ENCODE measurements around the gene TSPAN9.

The TSPAN9 gene

GRCh38 chr12:3076730-3077571 lies at the start of gene TSPAN9:
TSS of gene TSPAN9 (plus strand) at chr12:3077379. CDS start at chr12:3201194, 123,815 bp downstream.
- DNase-seq: peak; percentile 68

DNA sequence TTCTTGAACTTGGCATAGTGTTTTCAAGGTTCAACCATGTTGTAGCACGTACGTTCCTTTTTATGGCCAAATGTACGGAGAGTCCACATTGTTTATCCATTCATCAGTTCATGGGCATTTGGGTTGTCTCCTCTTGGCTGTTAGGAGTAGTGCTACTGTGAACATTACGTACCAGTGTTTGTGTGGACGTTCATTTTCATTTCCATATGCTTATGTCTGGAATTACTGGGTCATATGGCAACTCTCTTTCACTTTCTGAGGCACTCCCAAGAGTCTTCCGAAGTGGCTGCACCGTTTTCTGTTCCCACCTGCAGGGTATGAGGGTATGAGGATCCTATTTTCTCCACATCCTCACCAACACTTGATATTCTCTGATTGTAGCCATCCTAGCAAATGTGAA lies 49.1 kb upstream of the TSPAN9 start:
- no peak for DNase-seq

DNA sequence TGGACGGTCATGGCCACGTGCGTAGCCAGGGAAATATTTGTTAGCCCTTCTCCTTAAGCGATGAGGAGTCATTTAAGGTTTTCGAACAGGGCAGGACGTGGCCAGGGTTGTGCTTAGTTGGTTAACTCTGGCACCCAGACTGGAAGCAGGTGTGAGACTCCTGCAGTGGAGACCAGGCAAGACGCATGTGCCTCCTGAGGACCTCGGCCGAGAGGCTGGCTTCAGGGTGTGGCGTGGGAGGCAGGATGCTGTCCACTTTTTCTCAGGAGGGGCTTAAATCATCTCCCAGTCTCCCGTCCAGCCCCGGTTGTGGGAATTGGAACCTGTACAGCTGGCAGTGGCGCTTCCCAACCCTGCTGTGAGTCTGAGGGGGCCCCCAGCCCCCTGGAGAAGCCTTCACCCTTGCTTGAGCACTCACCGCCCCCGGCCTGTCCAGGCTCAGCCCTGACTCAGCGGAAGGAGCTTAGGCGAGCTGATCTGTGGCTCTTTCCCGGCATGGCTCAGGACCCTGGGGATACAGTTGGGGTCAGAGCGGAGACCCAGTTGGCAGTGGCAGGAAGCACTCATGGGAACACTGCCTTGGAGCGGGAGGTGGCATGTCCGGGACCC lies 46.3 kb upstream of the TSPAN9 start:
- DNase-seq: no peak

DNA sequence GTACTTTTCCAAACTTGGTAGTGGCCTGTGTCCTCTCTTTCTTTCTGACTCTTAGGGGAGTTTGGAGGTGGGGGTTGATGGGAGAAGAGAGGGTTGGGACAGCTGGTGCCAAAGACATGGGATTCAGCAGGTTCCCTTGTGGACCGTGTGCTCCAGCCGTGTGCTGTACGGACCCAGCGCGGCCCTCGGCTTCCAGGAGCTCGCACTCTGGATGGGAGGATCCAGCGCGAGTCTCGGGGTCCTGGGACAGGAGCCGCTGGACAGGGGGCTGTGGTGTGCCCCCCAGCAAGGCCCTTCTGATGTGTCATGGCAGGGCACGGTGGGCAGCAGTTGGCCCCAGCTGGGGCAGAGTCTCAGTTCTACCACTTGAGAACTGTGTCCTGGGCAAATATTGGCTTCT lies 45.0 kb upstream of the TSPAN9 start:
- DNase-seq: no peak

DNA sequence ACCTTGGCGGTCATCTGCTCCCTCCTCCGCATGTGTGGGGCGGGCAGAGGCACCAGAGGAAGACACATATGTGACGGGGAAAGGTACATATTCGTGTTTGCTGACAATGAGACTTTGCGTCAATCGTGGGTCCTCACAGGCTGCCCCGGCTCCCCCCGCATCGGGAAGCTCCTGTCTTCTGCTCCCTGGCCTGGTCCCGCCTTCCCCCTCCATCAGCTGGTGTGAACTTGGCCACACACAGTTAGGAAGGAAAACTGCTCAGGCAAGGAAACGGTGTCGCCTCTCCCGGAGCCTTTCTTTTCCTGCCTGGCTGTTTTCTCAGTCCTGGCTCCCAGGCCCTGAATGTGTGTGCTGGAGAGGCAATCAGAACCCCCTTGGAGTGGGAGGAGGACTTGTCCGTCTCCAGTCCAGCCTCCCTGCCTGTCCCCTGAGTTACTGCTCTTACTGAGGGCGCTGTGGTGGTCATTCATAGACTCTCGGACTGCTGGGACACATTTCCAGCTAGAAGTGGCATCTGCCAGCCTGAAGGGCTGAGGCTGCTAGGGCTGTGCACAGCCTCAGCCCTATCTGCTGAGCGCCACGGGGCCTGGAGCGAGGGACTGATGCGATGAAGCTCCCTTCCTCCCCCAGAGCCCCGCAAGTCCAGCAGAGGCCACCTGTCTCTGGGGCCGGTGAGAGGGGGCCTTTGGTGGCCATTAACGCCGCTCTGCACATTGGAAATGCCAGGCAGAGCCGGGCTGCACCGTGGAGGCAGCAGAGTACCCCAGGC lies 44.2 kb upstream of the TSPAN9 start:
- DNase-seq: no peak

DNA sequence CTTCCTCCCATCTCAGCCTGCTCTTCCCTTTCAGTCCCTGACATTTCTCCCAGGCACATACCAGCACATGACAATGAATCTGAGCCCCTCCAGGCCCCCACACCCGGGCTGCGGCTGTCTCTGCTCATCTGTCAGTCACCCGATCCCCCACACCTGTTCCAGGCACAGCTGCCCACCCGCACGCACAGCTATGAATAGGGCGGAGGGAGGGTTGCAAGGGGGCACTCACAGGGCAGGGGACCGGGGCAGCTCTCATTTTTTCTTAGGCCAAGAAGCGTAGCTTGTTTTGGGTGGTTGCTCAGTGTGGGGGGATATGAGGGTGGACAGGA lies 43.7 kb upstream of the TSPAN9 start:
- DNase-seq: no peak

GRCh38 chr12:3034067-3034750 lies 43.0 kb upstream of the TSPAN9 start:
- peak; percentile 68 for DNase-seq

DNA sequence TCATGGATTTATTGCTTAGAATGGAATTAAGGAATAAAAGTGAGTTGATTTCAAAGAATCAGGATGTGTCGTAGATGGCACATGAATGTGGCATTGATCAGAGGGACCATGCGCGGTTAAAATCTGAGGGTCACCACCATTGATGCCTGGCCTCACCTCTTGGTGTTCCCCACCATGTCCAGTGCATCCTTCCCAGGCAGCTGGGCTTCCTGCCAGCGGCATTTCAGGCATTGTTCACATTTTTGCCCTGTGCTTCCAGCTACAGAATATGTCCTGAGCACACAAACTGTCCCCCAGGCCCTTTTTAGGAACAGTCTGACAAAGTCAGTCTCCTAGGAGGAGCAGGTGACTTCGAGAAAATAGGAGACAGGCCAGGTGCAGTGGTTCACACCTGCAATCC lies 42.0 kb upstream of the TSPAN9 start:
- no peak for DNase-seq

GRCh38 chr12:3035815-3036702 lies 41.1 kb upstream of the TSPAN9 start:
- no peak for DNase-seq

DNA sequence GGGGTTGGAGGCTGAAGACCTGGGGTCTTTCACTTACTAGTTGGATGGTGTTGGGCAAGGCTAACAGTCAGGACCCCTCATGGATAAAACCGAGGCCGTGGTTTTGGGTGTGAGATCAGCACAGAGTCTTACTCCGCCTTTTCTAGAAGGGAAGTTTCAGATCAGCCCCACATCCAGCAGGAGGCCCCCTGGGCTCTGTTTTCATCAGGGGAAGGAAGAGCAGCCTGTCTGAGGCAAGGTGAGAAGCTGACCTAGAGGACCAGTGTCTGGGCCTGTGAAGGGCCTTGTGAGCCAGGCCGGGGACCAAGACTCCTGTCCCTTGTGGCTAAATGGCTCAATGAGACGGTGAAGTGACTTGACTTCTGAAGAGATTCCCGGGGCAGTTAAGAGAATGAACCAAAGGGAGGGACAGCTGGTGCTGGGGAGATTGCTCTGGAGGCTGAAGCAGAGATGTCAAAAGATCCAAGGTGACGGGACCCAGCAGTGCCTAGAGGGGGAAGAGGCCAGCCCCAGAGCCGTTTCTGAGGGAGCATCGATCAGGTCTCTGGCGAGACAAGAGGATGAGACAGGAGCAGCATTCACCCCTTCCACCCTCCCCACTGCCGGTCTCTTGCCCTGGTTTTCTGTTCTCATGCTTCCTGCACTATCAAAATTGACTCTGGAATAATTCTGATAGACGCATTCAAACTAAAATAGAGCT lies 40.1 kb upstream of the TSPAN9 start:
- no peak for DNase-seq

GRCh38 chr12:3038166-3038565 lies 39.0 kb upstream of the TSPAN9 start:
- DNase-seq: no peak

DNA sequence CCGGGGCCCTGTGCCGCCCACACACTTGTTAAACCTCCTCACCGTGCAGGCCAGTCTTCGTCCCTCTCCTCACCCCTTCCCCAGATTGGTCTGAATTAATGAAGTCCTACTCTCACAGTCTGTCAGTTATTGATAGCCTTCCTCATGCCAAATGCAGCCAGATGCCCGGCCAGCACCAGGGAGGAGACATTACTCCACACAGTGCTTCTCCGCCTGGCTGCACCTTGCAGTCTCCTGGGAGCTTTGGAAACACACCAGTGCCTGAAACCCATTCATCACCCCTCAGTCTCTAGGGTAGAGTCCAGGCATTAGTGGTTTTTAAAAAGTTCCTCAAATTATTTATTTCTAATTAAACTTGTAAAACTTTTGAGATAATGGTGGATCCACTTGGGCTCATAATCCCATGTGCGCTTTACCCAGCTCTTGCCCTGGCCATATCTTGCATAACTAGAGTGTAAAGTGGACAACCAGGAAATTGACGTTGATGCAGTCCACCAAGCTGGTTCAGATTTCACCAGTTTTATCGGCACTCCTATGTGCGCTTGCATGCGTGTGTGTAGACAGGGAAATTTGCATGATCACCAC lies 38.2 kb upstream of the TSPAN9 start:
- no peak for DNase-seq

DNA sequence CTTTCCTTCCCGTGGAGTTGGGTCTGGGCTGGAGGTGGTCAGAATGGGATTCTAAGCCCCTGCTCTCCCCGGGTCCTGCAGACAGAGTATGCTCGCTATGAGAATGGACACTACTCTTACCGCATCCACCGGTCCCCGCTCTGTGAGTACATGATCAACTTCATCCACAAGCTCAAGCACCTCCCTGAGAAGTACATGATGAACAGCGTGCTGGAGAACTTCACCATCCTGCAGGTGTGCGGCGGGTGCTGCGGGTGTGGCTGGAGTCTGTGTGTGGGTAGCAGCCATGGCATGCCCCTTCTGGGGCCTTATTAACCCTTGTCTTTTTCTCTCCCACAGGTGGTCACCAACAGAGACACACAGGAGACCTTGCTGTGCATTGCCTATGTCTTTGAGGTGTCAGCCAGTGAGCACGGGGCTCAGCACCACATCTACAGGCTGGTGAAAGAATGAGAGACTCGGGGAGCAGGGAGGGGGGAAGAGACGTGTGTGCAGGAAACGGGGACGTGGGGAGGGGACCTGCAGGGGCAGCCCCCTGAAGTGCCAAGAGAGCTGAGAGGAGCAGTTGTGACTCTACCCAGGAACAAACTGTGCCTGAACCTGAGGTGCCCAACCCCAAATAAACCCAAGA lies 37.0 kb upstream of the TSPAN9 start:
- no peak for DNase-seq

DNA sequence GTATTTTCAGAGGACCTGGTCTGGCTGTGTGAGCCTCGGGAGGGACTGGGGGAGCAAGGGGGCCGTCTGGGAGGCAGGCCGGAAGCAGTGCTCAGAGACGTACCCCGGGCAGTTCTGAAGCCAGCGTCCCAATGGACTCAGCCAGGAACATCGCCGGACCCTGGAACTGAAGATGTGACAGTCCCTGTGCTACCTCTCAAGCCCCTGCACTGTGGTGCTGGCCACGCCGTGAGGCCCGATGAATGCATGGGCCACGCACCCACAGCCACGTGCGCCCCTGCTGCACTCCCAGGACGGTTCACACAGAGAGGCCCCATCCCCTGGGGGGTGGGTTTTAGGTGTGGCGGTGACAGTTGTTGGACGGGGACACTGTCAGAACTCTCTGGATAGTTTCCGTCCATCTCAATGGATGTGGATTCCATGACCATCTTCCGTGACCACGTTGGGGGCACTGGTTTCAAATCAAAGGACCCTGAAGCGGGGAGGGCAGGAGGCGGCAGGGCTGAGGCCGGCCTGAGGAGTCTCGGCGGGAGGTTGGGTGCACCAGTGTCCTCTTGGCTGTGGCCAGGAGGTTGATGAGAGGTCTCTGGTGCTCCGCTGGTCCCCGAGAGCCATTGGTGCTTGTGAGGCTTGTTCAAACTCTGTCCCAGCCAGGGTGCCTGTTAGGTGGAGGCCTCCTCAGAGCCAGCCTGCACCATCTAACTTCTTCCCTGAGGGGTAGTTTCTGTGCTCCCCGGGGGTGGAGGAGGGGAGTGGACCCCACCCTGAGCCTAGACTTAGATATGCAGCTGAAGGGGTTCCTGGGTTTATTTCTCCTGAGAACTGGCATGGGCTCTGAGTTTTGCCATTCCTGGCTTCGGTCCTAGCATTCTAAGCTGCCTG lies 36.3 kb upstream of the TSPAN9 start:
- no peak for DNase-seq

- DNase-seq: peak; percentile 60
These were observed 35.5 kb upstream of the TSPAN9 start for GRCh38 chr12:3041558-3042164.

GRCh38 chr12:3042394-3042793 lies 34.8 kb upstream of the TSPAN9 start:
- no peak for DNase-seq

DNA sequence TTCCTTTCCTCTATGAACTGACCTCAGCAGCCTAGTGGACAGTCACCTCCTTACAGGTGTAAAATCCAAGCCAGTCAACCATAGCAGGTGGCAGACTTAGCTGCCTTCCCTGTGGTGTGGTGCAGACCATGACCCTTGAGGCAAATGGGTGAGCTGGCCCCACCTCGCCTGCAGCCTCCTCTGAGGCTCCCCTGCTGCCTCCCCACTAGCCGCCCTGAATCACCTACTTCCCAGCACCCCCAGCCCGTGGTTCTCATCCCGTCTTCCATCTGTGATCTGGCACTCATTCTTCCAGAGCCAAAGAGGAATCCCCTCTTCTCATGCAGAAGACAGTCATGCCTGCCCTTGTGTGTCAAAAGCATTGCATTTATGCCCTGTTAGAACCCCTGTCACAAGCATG lies 34.4 kb upstream of the TSPAN9 start:
- no peak for DNase-seq

- no peak for DNase-seq
These were observed 33.8 kb upstream of the TSPAN9 start for GRCh38 chr12:3043406-3043805.

DNA sequence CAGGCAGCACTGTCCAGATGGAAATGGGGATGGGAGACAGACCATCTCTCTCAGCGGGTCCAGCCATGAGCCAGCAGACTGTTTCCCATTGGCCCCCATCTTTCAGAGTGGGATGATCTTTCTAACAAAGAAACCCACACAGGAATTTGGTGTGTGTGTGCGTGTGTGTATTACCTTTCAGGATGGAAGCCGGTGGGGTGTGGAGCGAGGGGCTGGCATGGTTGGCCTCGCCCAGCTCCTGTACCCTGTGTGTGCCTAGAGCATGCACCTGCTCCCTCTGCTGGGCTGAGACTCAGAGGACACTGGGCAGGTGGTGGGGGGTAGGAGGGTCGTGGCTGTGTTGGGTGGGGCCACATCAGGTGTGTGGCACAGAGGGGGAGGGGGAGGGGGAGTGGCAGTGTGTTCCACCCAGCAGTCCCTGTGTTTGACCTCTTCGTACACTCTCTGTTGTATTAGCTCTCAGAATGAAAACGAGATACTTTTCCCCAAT lies 33.0 kb upstream of the TSPAN9 start:
- DNase-seq: no peak
